Naive thymus-derived CD8-positive, alpha-beta T cell (primary cell): ENCODE measurements around the gene SLC11A2. TPM values are rescaled to one million over a fixed set of nuclear protein-coding genes. Genes with fewer than 3 reads are reported as not detected.
A peak's percentile ranks its signal among the peaks of the same experiment; 100 is the strongest.
"Not testable (repeated sequence)": the region's sequence is repeated elsewhere in the genome, so short reads cannot be mapped to it uniquely, and the experiment has no call there.

Experiments
- ATAC-seq, 2 donors: fragments of 150-1000 bp; cut with Tn5 transposase in 1 of 2; sonication (Bioruptor Pico), chemical (Tn5 transposase) in 1 of 2; 1 replicate in 1 of 2; 2 replicates in 1 of 2; pipeline ENCODE4 v1.10.0; 2021; ENCODE audit warnings: mild to moderate bottlenecking in 2 of 2, moderate library complexity in 2 of 2
- POLR2A ChIA-PET: fragments of 350-600 bp; sonication (Branson Sonifier 250); formaldehyde crosslinking; loops from one replicate; lab custom pipeline; 2021; ENCODE audit warnings: antibody characterized with exemption; lab: Charles Lee
- DNase-seq, 10 donors: peaks; one replicate each; pipeline versions ENCODE4 v3.0.0 to v3.0.0-alpha.2; 2020 to 2022
- H3K27ac Mint-ChIP-seq, 10 donors: one replicate each; pipeline ENCODE4 v1.8.0; 2020 to 2022; ENCODE audit warnings: mild to moderate bottlenecking in 10 of 10, mixed read lengths in 10 of 10, moderate library complexity in 4 of 10, inconsistent platforms in 1 of 10
- H3K27me3 Mint-ChIP-seq, 5 donors: one replicate each; pipeline ENCODE4 v1.8.0; 2021 to 2022; ENCODE audit warnings: mixed read lengths in 5 of 5
- H3K36me3 Mint-ChIP-seq, 3 donors: one replicate each; pipeline ENCODE4 v1.8.0; 2020 to 2022; ENCODE audit warnings: mixed read lengths in 3 of 3, mild to moderate bottlenecking in 2 of 3, inconsistent platforms in 1 of 3
- H3K4me1 Mint-ChIP-seq, 4 donors: one replicate each; pipeline ENCODE4 v1.8.0; 2021 to 2022; ENCODE audit warnings: mixed read lengths in 4 of 4
- H3K4me3 Mint-ChIP-seq, 10 donors: one replicate each; pipeline ENCODE4 v1.8.0; 2020 to 2022; ENCODE audit warnings: mild to moderate bottlenecking in 10 of 10, mixed read lengths in 10 of 10, moderate library complexity in 6 of 10, inconsistent platforms in 1 of 10
- H3K9me3 Mint-ChIP-seq, 9 donors: one replicate each; pipeline ENCODE4 v1.8.0; 2020 to 2022; ENCODE audit warnings: mixed read lengths in 9 of 9, mild to moderate bottlenecking in 3 of 9, inconsistent platforms in 1 of 9, moderate library complexity in 1 of 9
- polyA plus RNA-seq, 3 donors: library from polyadenylated mRNA; unstranded; fragments of 300-500 nt; fragmentation: Illumina TruSeq; gene quantifications; one replicate each; pipeline ENCODE4 v1.2.3, GENCODE V29; 2021
- total RNA-seq, 8 experiments: library from RNA in 2 of 8; stranded (reverse) in 2 of 8; gene quantifications; one replicate each; pipeline ENCODE4 v1.2.3 and lab custom pipeline; 2021 to 2026

The SLC11A2 gene
- total and polyA plus RNA-seq, 5 experiments from 2014 or later: 6.9 to 70.2 (median 17.2) TPM

DNA sequence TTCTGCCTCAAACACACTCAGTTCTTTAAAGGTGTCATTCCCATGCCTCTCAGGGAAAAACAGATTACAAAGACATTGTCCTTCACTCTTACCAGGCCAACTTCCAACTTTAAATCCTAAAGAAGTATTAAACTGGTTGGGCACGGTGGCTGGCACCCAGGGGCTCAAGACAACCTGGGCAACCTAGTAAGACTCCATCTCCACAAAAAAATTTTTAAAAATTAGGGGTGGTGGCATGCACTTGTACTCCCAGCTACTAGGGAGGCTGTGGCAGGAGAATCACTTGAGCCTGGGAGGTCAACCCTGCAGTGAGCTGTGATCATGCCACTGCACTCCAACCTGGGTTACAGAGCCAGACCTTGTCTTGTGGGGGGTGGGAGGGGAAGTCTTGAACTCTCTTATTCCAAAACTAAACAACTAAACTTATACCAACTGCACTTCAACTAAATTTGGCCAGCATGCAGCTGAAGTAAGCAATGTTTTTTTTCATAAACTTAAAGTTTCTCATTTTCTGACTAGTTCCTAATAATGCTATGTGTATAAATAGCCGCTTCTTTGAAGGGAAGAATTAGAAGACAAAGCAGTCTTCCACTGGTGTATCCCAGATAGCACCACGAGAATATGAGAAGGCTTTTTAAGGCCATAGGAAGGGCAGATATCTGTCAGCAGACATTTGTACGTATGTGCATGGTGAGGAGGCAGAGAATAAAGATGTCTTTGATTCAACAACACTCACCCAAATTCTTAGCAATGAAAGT lies 2.4 kb downstream of the SLC11A2 start:
- peak overlapping the region; percentile 94 to 99 (median 96) for H3K4me3 Mint-ChIP-seq
- H3K27ac Mint-ChIP-seq: peak overlapping the region; percentile 87 to 98 (median 96)
- H3K36me3 Mint-ChIP-seq: no peaks in the 10 kb centered on the region
- DNase-seq: no peak
- no peaks in the 10 kb centered on the region for H3K9me3 Mint-ChIP-seq
- peaks cover 40 to 81% (median 77%) of the 10 kb centered on the region in 4 donors for H3K4me1 Mint-ChIP-seq
- POLR2A ChIA-PET: interaction anchor here (1.7 kb wide), 1 partner anchor 25 kb away, joined by 4 read pairs; no protein-coding TSS in a partner anchor
- no peaks in the 10 kb centered on the region for H3K27me3 Mint-ChIP-seq
- no peak for ATAC-seq

DNA sequence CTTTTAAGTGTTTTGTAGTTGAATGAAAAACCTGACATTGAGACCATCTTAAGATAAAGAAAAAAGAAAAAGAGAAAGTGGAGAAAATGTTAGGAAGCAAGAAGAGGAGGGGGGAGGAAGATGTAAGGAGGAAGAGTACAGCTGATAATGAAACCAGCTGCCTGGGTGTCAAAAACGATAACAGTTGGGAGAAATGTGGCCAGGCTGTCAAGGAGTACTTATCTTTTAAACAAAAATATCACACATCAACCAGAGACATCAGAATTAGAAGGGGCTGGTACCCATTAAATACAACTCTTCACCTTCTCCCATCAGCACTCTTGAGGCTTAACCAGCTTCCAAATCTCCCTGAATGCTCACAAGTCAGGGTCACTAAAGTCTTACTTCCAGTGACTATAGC lies 4.5 kb downstream of the SLC11A2 start:
- DNase-seq: no peak
- Mint-ChIP-seq H3K36me3 (no peaks in the 10 kb centered on the region), H3K4me3 (peak overlapping the region in 9 of 10 donors; percentile 0 to 59 (median 34)), H3K27ac (peak overlapping the region; percentile 48 to 94 (median 71)), H3K9me3 (no peaks in the 10 kb centered on the region), H3K27me3 (no peaks in the 10 kb centered on the region), H3K4me1 (peaks cover 33 to 78% (median 70%) of the 10 kb centered on the region in 4 donors)
- POLR2A ChIA-PET: interaction anchor here (1.3 kb wide), 1 partner anchor 257 kb away, joined by 5 read pairs; no protein-coding TSS in a partner anchor
- no peak for ATAC-seq

GRCh38 chr12:51020448-51021182 lies 5.6 kb downstream of the SLC11A2 start:
- Mint-ChIP-seq H3K36me3 (no peaks in the 10 kb centered on the region), H3K27me3 (no peaks in the 10 kb centered on the region), H3K27ac (peak overlapping the region in 9 of 10 donors; percentile 9 to 94 (median 44)), H3K4me1 (peaks cover 31 to 72% (median 65%) of the 10 kb centered on the region in 4 donors), H3K4me3 (peak overlapping the region in 5 of 10 donors; percentile 10 to 63 (median 26)), H3K9me3 (no peaks in the 10 kb centered on the region)
- DNase-seq: peak in 2 of 10 donors; percentile 15 to 24
- peak; percentile 23 to 57 for ATAC-seq
- POLR2A ChIA-PET: no interaction called here

- peak overlapping the region in 2 of 10 donors; percentile 43 to 71 for H3K27ac Mint-ChIP-seq
- no peaks in the 10 kb centered on the region for H3K9me3 Mint-ChIP-seq
- DNase-seq (no peak), ATAC-seq (no peak)
- no peaks in the 10 kb centered on the region for H3K27me3 Mint-ChIP-seq
- H3K4me1 Mint-ChIP-seq: peaks cover 26 to 68% (median 59%) of the 10 kb centered on the region in 4 donors
- H3K4me3 Mint-ChIP-seq: no peak overlapping the region
- POLR2A ChIA-PET: interaction anchor here (2.3 kb wide), 1 partner anchor 8 kb away, joined by 13 read pairs; no protein-coding TSS in a partner anchor
- no peaks in the 10 kb centered on the region for H3K36me3 Mint-ChIP-seq
Observed at GRCh38 chr12:51019927-51020326, 6.3 kb downstream of the SLC11A2 start.

- H3K27me3 Mint-ChIP-seq: no peaks in the 10 kb centered on the region
- H3K4me1 Mint-ChIP-seq: peaks cover 16 to 58% (median 49%) of the 10 kb centered on the region in 4 donors
- ATAC-seq (peak in 1 of 2 donors; percentile 38), DNase-seq (no peak)
- no peaks in the 10 kb centered on the region for H3K36me3 Mint-ChIP-seq
- H3K9me3 Mint-ChIP-seq: no peaks in the 10 kb centered on the region
- H3K27ac Mint-ChIP-seq: peak overlapping the region in 3 of 10 donors; percentile 12 to 34 (median 17)
- POLR2A ChIA-PET: interaction anchor here (0.7 to 2.3 kb wide), 3 partner anchors 9 to 249 kb away, joined by 4 to 13 read pairs (median 8); no protein-coding TSS in a partner anchor
- no peak overlapping the region for H3K4me3 Mint-ChIP-seq
Observed at GRCh38 chr12:51018956-51019355, 7.2 kb downstream of the SLC11A2 start.

DNA sequence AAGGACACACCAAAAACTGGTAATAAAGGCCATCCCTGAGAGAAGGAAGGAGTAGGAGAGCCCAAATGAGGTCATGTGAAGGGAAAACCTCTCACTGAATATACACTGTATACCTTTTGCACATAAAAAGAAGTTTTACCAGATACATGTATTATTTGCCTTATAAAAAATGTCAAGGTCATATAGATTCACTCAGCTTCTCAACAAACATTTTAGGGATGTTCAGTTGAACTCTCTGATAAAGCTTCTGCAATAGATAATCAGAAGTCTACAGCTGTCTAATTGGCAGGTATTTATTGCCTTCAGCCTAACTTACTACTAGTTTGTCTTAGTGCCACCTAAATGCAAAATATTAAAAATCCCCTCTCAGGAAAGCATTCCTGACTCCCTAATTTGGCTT lies 8.7 kb downstream of the SLC11A2 start:
- POLR2A ChIA-PET: no interaction called here
- DNase-seq (no peak), ATAC-seq (no peak)
- no peaks in the 10 kb centered on the region for H3K27me3 Mint-ChIP-seq
- H3K4me1 Mint-ChIP-seq: peaks cover 18 to 58% (median 44%) of the 10 kb centered on the region in 4 donors
- no peak overlapping the region for H3K4me3 Mint-ChIP-seq
- no peaks in the 10 kb centered on the region for H3K36me3 Mint-ChIP-seq
- H3K27ac Mint-ChIP-seq: peak overlapping the region in 3 of 10 donors; percentile 8 to 34 (median 13)
- no peaks in the 10 kb centered on the region for H3K9me3 Mint-ChIP-seq

GRCh38 chr12:51014467-51014866 lies 11.7 kb downstream of the SLC11A2 start:
- peaks cover 8 to 56% (median 33%) of the 10 kb centered on the region in 4 donors for H3K4me1 Mint-ChIP-seq
- not testable (repeated sequence) for H3K27ac Mint-ChIP-seq, H3K4me3 Mint-ChIP-seq, H3K27me3 Mint-ChIP-seq, ATAC-seq, H3K9me3 Mint-ChIP-seq, DNase-seq, H3K36me3 Mint-ChIP-seq
- POLR2A ChIA-PET: interaction anchor here (2.3 kb wide), 1 partner anchor 11 kb away, joined by 9 read pairs; the partner anchor contains the start of gene SLC11A2

DNA sequence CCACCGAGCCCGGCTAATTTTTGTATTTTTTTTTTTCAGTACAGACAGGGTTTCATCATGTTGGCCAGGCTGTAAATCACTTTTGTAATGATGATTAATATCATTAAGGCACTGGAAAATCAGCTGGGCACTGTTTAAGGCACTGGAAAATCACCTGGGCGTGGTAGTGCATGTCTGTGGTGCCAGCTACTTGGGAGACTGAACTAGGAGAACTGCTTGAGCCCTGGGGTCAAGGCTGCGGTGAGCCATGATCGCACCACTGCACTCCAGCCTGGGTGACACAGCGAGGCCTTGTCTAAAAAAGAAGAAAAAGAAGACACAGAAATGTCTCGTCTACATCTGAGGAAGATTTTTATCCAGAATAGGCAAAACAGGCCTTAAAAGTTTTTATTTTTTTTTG lies 12.7 kb downstream of the SLC11A2 start:
- H3K27me3 Mint-ChIP-seq: no peaks in the 10 kb centered on the region
- DNase-seq (no peak), ATAC-seq (no peak)
- H3K36me3 Mint-ChIP-seq: peaks cover 0 to 3% (median 0%) of the 10 kb centered on the region in 3 donors
- no peak overlapping the region for H3K4me3 Mint-ChIP-seq
- peaks cover 13 to 61% (median 38%) of the 10 kb centered on the region in 4 donors for H3K4me1 Mint-ChIP-seq
- POLR2A ChIA-PET: interaction anchor here (0.7 to 2.3 kb wide), 3 partner anchors 11 to 181 kb away, joined by 3 to 9 read pairs (median 3); partner anchors contain the start of gene SLC11A2
- H3K9me3 Mint-ChIP-seq: no peaks in the 10 kb centered on the region
- H3K27ac Mint-ChIP-seq: peak overlapping the region in 2 of 10 donors; percentile 11 to 47

GRCh38 chr12:51012570-51013236 lies 13.5 kb downstream of the SLC11A2 start:
- Mint-ChIP-seq H3K27ac (peak overlapping the region in 7 of 10 donors; percentile 16 to 61 (median 47)), H3K36me3 (peaks cover 0 to 7% (median 0%) of the 10 kb centered on the region in 3 donors), H3K4me3 (no peak overlapping the region), H3K4me1 (peaks cover 13 to 59% (median 42%) of the 10 kb centered on the region in 4 donors), H3K9me3 (no peaks in the 10 kb centered on the region), H3K27me3 (no peaks in the 10 kb centered on the region)
- DNase-seq (no peak), ATAC-seq (no peak)
- POLR2A ChIA-PET: interaction anchor here (0.7 to 2.3 kb wide), 3 partner anchors 10 to 180 kb away, joined by 3 to 9 read pairs (median 3); partner anchors contain the start of gene SLC11A2

GRCh38 chr12:51011955-51012354 lies 14.2 kb downstream of the SLC11A2 start:
- Mint-ChIP-seq H3K9me3 (no peaks in the 10 kb centered on the region), H3K27ac (peak overlapping the region in 7 of 10 donors; percentile 8 to 80 (median 47)), H3K4me1 (peaks cover 12 to 55% (median 36%) of the 10 kb centered on the region in 4 donors), H3K36me3 (peaks cover 0 to 15% (median 0%) of the 10 kb centered on the region in 3 donors), H3K27me3 (no peaks in the 10 kb centered on the region), H3K4me3 (no peak overlapping the region)
- POLR2A ChIA-PET: interaction anchor here (0.7 to 1.4 kb wide), 3 partner anchors 9 to 248 kb away, joined by 3 read pairs; partner anchors contain the start of gene SLC11A2
- no peak for DNase-seq
- no peak for ATAC-seq

GRCh38 chr12:51009056-51009440 lies 17.1 kb downstream of the SLC11A2 start:
- POLR2A ChIA-PET: interaction anchor here (0.6 to 3.1 kb wide), 3 partner anchors 17 to 72 kb away, joined by 3 to 23 read pairs (median 3); partner anchors contain the start of gene SLC11A2
- ATAC-seq: peak; percentile 100
- peaks cover 12 to 58% (median 36%) of the 10 kb centered on the region in 4 donors for H3K4me1 Mint-ChIP-seq
- H3K36me3 Mint-ChIP-seq: peaks cover 0 to 44% (median 3%) of the 10 kb centered on the region in 3 donors
- H3K4me3 Mint-ChIP-seq: peak overlapping the region; percentile 70 to 93 (median 83)
- no peaks in the 10 kb centered on the region for H3K9me3 Mint-ChIP-seq
- DNase-seq: peak; percentile 51 to 84 (median 64)
- H3K27ac Mint-ChIP-seq: peak overlapping the region; percentile 82 to 95 (median 86)
- no peaks in the 10 kb centered on the region for H3K27me3 Mint-ChIP-seq
